GM12801 (cell line): ENCODE data around the gene BBS5.

Source experiments
- TF ChIP-seq, protein P1 (sequence below): IDR thresholded peaks from one replicate; pipeline ENCODE4 v1.5.1; 2011; ENCODE audit warnings: control low read depth; ENCODE audit not compliant: insufficient read length; ENCODE audit errors: extremely low read depth

Gene BBS5

DNA sequence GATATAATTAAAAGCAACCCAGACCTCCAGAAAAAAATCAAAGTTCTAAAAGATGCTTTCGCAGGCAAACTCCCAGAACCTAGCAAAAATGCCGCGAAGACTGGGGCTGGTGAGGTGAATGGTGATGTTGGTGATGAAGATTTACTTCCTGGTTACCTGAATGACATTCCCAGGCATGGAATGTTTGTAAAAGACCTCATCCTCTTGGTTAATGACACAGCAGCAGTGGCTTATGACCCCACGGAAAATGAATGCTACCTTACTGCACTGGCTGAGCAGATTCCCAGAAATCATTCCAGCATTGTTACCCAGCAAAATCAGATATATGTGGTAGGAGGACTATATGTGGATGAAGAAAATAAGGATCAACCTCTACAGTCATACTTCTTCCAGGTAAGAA, 31.2 kb downstream of the BBS5 start:
- TF ChIP-seq, protein P1, sequence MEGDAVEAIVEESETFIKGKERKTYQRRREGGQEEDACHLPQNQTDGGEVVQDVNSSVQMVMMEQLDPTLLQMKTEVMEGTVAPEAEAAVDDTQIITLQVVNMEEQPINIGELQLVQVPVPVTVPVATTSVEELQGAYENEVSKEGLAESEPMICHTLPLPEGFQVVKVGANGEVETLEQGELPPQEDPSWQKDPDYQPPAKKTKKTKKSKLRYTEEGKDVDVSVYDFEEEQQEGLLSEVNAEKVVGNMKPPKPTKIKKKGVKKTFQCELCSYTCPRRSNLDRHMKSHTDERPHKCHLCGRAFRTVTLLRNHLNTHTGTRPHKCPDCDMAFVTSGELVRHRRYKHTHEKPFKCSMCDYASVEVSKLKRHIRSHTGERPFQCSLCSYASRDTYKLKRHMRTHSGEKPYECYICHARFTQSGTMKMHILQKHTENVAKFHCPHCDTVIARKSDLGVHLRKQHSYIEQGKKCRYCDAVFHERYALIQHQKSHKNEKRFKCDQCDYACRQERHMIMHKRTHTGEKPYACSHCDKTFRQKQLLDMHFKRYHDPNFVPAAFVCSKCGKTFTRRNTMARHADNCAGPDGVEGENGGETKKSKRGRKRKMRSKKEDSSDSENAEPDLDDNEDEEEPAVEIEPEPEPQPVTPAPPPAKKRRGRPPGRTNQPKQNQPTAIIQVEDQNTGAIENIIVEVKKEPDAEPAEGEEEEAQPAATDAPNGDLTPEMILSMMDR = no peak

- TF ChIP-seq, protein P1 = no peak
Observed at GRCh38 chr2:169511818-169512217, 32.5 kb downstream of the BBS5 start.

GRCh38 chr2:169512525-169512924, 33.2 kb downstream of the BBS5 start:
- TF ChIP-seq, protein P1 = no peak

DNA sequence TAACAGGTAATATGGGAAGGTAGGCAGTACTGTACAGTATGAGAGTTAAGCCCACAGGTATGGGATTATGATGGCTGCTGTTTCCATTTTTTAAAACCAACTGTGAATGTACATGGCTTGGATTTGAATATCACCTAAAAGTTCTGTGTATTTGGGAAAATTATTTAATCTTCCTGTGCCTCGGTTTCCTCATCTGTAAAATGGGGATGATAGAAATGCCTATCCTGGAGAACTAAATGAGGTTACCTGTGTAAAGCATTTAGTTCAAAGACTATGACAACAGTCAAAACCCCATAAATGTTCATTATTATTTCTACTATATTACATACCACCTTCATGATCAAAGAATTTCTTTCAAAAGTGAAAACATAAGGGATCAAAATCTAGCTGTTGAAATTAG, 33.8 kb downstream of the BBS5 start:
- TF ChIP-seq, protein P1 = no peak

- TF ChIP-seq, protein P1 = no peak
Observed at GRCh38 chr2:169513926-169514325, 34.6 kb downstream of the BBS5 start.

DNA sequence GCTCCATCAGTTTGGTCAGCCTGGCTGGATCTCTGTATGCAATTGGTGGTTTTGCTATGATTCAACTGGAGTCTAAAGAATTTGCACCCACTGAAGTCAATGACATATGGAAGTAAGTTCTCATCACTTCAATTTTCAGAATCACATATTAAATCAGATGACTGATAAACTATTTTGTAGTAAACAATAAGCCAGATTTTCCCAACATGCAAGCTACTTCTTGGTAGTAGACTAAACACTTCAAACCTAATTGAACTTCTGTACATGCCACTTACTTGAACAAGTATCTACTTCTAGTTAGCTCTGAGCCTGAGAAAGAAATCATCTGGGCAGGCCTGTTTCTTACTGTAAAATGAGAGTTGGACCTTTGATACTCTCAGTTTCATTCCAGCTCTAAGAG, 41.6 kb downstream of the BBS5 start:
- TF ChIP-seq, protein P1 = no peak

DNA sequence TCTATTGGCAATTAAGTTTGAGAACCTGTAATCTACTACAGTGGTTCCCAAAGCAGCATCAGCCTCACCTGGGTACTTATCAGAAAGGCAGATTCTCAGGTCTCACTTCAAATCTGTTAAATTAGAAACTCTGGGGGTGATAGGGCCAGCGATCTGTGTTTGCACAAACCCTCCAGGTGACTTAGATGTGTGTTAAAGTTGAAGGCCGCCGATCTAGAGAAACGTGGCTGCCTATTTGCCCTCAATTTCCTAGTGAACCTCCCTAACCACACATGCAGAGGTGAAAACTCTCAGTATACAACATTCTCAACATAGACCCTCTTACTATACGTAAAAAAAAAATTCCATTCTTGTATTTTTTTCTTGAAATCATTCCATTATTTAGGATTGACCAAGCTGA, 44.4 kb downstream of the BBS5 start:
- TF ChIP-seq, protein P1 = no peak

GRCh38 chr2:169525434-169525833, 46.1 kb downstream of the BBS5 start:
- TF ChIP-seq, protein P1 = no peak
